ENCODE measurements around the gene EEF1AKMT1. TPM values are rescaled to one million over a fixed set of nuclear protein-coding genes. Genes with fewer than 3 reads are reported as not detected.

The EEF1AKMT1 gene
- total and polyA plus RNA-seq, 4 donors: 4.2 to 11.2 (median 4.9) TPM

DNA sequence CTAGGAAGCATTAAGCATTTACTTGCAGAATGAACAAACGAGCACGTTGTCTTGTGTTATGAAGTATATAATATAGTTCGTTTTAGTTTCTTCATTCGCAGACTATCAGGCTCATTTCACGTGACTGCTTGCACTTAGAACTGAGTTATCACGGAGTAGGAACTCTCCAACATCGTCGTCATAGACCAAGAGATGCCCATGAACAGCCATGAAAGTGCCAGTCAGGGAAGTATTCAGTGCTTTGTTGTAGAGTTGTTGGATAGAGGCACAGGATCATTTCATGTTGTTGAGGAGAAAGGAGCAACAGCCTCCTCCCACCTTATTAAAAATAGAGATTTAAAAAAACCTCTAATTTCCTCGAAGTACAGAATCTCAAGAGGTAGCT, 71.2 kb downstream of the EEF1AKMT1 start:
- H3K4me3 ChIP-seq (ENCODE audit: low read depth in 1 of 3, low read length in 3 of 3): peak overlapping the region in 2 of 3 donors; percentile 62 to 74
- H3K36me3 ChIP-seq (ENCODE audit: control insufficient read depth in 4 of 4, insufficient read depth in 3 of 4, low read depth in 1 of 4, low read length in 3 of 4): no peaks in the 10 kb centered on the region
- no peak for DNase-seq (ENCODE audit: low spot score)
- peaks cover 4 to 13% (median 10%) of the 10 kb centered on the region in 4 donors for H3K4me1 ChIP-seq (ENCODE audit: control insufficient read depth in 4 of 4, insufficient read depth in 4 of 4, low read length in 3 of 4)
- WGBS: 39% methylated on average over 9 of the region's 9 CpGs
- H3K27ac ChIP-seq (ENCODE audit: low read depth in 1 of 2, low read length in 2 of 2): no peak overlapping the region
- H3K9me3 ChIP-seq (ENCODE audit: control insufficient read depth in 4 of 4, low read length in 3 of 4): no peaks in the 10 kb centered on the region
- TF ChIP-seq, protein P1, sequence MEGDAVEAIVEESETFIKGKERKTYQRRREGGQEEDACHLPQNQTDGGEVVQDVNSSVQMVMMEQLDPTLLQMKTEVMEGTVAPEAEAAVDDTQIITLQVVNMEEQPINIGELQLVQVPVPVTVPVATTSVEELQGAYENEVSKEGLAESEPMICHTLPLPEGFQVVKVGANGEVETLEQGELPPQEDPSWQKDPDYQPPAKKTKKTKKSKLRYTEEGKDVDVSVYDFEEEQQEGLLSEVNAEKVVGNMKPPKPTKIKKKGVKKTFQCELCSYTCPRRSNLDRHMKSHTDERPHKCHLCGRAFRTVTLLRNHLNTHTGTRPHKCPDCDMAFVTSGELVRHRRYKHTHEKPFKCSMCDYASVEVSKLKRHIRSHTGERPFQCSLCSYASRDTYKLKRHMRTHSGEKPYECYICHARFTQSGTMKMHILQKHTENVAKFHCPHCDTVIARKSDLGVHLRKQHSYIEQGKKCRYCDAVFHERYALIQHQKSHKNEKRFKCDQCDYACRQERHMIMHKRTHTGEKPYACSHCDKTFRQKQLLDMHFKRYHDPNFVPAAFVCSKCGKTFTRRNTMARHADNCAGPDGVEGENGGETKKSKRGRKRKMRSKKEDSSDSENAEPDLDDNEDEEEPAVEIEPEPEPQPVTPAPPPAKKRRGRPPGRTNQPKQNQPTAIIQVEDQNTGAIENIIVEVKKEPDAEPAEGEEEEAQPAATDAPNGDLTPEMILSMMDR (IDR thresholded peaks at IDR 0.05; ENCODE audit: low read depth, low read length, missing input control): no peak
- H3K9ac ChIP-seq (ENCODE audit: low read depth in 1 of 2, low read length in 2 of 2): no peak overlapping the region
- peaks cover 0 to 10% (median 0%) of the 10 kb centered on the region in 4 donors for H3K27me3 ChIP-seq (ENCODE audit: control insufficient read depth in 4 of 4, insufficient read depth in 4 of 4, low read length in 3 of 4)

DNA sequence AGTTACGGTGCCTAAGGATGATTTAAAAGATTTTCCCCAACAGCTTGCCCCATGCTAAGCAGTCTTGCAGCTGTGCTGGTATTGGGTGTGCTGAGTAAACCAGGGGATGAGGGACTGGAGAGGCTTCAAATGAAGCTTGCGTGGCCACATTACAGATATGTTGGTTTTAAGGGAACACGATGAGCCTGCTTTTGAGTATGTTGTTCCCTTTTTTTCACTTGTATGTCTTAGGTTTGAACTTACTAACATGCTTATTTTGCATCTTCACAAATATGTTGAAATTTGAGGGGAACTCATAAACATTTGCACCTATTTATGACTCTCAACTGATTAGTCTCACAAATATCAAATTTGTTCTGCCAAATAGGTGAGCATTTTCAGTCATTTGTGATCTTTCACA, 72.3 kb downstream of the EEF1AKMT1 start:
- 93% methylated on average over 3 of the region's 3 CpGs for WGBS
- H3K4me1 ChIP-seq (ENCODE audit: control insufficient read depth in 4 of 4, insufficient read depth in 4 of 4, low read length in 3 of 4): peaks cover 4 to 13% (median 10%) of the 10 kb centered on the region in 4 donors
- H3K4me3 ChIP-seq (ENCODE audit: low read depth in 1 of 3, low read length in 3 of 3): no peak overlapping the region
- no peak for DNase-seq (ENCODE audit: low spot score)
- no peaks in the 10 kb centered on the region for H3K9me3 ChIP-seq (ENCODE audit: control insufficient read depth in 4 of 4, low read length in 3 of 4)
- TF ChIP-seq, protein P2, sequence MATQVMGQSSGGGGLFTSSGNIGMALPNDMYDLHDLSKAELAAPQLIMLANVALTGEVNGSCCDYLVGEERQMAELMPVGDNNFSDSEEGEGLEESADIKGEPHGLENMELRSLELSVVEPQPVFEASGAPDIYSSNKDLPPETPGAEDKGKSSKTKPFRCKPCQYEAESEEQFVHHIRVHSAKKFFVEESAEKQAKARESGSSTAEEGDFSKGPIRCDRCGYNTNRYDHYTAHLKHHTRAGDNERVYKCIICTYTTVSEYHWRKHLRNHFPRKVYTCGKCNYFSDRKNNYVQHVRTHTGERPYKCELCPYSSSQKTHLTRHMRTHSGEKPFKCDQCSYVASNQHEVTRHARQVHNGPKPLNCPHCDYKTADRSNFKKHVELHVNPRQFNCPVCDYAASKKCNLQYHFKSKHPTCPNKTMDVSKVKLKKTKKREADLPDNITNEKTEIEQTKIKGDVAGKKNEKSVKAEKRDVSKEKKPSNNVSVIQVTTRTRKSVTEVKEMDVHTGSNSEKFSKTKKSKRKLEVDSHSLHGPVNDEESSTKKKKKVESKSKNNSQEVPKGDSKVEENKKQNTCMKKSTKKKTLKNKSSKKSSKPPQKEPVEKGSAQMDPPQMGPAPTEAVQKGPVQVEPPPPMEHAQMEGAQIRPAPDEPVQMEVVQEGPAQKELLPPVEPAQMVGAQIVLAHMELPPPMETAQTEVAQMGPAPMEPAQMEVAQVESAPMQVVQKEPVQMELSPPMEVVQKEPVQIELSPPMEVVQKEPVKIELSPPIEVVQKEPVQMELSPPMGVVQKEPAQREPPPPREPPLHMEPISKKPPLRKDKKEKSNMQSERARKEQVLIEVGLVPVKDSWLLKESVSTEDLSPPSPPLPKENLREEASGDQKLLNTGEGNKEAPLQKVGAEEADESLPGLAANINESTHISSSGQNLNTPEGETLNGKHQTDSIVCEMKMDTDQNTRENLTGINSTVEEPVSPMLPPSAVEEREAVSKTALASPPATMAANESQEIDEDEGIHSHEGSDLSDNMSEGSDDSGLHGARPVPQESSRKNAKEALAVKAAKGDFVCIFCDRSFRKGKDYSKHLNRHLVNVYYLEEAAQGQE (IDR thresholded peaks at IDR 0.05): no peak
- TF ChIP-seq, protein P3, sequence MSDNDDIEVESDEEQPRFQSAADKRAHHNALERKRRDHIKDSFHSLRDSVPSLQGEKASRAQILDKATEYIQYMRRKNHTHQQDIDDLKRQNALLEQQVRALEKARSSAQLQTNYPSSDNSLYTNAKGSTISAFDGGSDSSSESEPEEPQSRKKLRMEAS (IDR thresholded peaks at IDR 0.05): no peak
- TF ChIP-seq RXRA (IDR thresholded peaks at IDR 0.05) (no peak), EGR1 (IDR thresholded peaks at IDR 0.05; ENCODE audit: low read depth in 2 of 2) (no peak), RAD21 (IDR thresholded peaks at IDR 0.05) (no peak), SP1 (IDR thresholded peaks at IDR 0.05) (no peak), NR2F2 (IDR thresholded peaks at IDR 0.05) (no peak), TAF1 (conservative IDR thresholded peaks at IDR 0.05) (no peak), HNF4G (IDR thresholded peaks at IDR 0.05) (no peak), JUND (IDR thresholded peaks at IDR 0.05) (no peak), HNF4A (conservative IDR thresholded peaks at IDR 0.05) (no peak), FOXA2 (IDR thresholded peaks at IDR 0.05) (no peak), YY1 (IDR thresholded peaks at IDR 0.05) (no peak), FOXA1 (IDR thresholded peaks at IDR 0.05) (no peak)
- TF ChIP-seq, protein P1 (IDR thresholded peaks at IDR 0.05; ENCODE audit: low read depth, low read length, missing input control): no peak
- TF ChIP-seq, protein P4, sequence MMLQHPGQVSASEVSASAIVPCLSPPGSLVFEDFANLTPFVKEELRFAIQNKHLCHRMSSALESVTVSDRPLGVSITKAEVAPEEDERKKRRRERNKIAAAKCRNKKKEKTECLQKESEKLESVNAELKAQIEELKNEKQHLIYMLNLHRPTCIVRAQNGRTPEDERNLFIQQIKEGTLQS (IDR thresholded peaks at IDR 0.05): no peak
- TF ChIP-seq, protein P5, sequence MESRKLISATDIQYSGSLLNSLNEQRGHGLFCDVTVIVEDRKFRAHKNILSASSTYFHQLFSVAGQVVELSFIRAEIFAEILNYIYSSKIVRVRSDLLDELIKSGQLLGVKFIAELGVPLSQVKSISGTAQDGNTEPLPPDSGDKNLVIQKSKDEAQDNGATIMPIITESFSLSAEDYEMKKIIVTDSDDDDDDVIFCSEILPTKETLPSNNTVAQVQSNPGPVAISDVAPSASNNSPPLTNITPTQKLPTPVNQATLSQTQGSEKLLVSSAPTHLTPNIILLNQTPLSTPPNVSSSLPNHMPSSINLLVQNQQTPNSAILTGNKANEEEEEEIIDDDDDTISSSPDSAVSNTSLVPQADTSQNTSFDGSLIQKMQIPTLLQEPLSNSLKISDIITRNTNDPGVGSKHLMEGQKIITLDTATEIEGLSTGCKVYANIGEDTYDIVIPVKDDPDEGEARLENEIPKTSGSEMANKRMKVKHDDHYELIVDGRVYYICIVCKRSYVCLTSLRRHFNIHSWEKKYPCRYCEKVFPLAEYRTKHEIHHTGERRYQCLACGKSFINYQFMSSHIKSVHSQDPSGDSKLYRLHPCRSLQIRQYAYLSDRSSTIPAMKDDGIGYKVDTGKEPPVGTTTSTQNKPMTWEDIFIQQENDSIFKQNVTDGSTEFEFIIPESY (IDR thresholded peaks at IDR 0.05): no peak
- H3K9ac ChIP-seq (ENCODE audit: low read depth in 1 of 2, low read length in 2 of 2): no peak overlapping the region
- no peak overlapping the region for H3K27ac ChIP-seq (ENCODE audit: low read depth in 1 of 2, low read length in 2 of 2)
- H3K27me3 ChIP-seq (ENCODE audit: control insufficient read depth in 4 of 4, insufficient read depth in 4 of 4, low read length in 3 of 4): peaks cover 0 to 10% (median 0%) of the 10 kb centered on the region in 4 donors
- H3K36me3 ChIP-seq (ENCODE audit: control insufficient read depth in 4 of 4, insufficient read depth in 3 of 4, low read depth in 1 of 4, low read length in 3 of 4): no peaks in the 10 kb centered on the region

Measured in liver (tissue), 9 donors.